Smooth muscle cell (in vitro differentiated cells): ENCODE results near the gene C2CD5. TPM values are rescaled to one million over a fixed set of nuclear protein-coding genes. Genes with fewer than 3 reads are reported as not detected.

Experiments
- DNase-seq: peaks from one replicate; lab custom pipeline; 2025; ENCODE audit not compliant: unreplicated experiment; lab: John Stamatoyannopoulos, UW
- H2AFZ ChIP-seq: fragments of 200-600 bp; sonication (generic); 2 replicates; pipeline ENCODE4 v1.6.0; 2016; ENCODE audit warnings: antibody characterized with exemption, low read depth, mild to moderate bottlenecking
- H3F3A ChIP-seq: fragments of 200-600 bp; sonication (generic); 2 replicates; pipeline ENCODE4 v1.6.0; 2017; ENCODE audit warnings: antibody characterized with exemption, low read depth
- H3K27ac ChIP-seq: fragments of 200-600 bp; sonication (generic); 2 replicates; pipeline ENCODE4 v1.5.1; 2016; ENCODE audit warnings: low read depth, mild to moderate bottlenecking
- H3K27me3 ChIP-seq: fragments of 200-600 bp; sonication (generic); 2 replicates; pipeline ENCODE4 v1.6.1; 2016; ENCODE audit warnings: low read depth, mild to moderate bottlenecking
- H3K36me3 ChIP-seq: fragments of 200-600 bp; sonication (generic); 2 replicates; pipeline ENCODE4 v1.5.1; 2016; ENCODE audit warnings: low read depth
- H3K4me1 ChIP-seq: fragments of 200-600 bp; sonication (generic); 2 replicates; pipeline ENCODE4 v1.5.1; 2016; ENCODE audit warnings: low read depth
- H3K4me2 ChIP-seq: fragments of 200-600 bp; sonication (generic); 2 replicates; pipeline ENCODE4 v1.6.0; 2016; ENCODE audit warnings: mild to moderate bottlenecking
- H3K4me3 ChIP-seq: fragments of 200-600 bp; sonication (generic); 2 replicates; pipeline ENCODE4 v1.5.1; 2016; ENCODE audit warnings: mild to moderate bottlenecking
- H3K79me2 ChIP-seq: fragments of 200-600 bp; sonication (generic); 2 replicates; pipeline ENCODE4 v1.6.0; 2016; ENCODE audit warnings: low read depth, mild to moderate bottlenecking
- H3K9ac ChIP-seq: fragments of 200-600 bp; sonication (generic); 2 replicates; pipeline ENCODE4 v1.6.0; 2016; ENCODE audit warnings: low read depth
- H3K9me3 ChIP-seq: fragments of 200-600 bp; sonication (generic); replicated peaks from 2 replicates; pipeline ENCODE4 v1.5.1; 2016; ENCODE audit warnings: low read depth
- H4K20me1 ChIP-seq: fragments of 200-600 bp; sonication (generic); 2 replicates; pipeline ENCODE4 v1.6.0; 2016; ENCODE audit warnings: low read depth
- WGBS: methylation state at CpG from one replicate; pipeline ENCODE4 v1.1.7; 2016; ENCODE audit warnings: low lambda C conversion rate; 5-methylcytosine and 5-hydroxymethylcytosine counted together
- polyA plus RNA-seq: library from polyadenylated mRNA; unstranded; fragments of >200 nt; fragmentation: Nextera tagmentation; extraction: Ambion mirVana; gene quantifications from 2 replicates; pipeline ENCODE4 v1.2.1, GENCODE V29; 2016
- total RNA-seq: library from RNA; depleted of rRNA; stranded (reverse); fragments of >200 nt; gene quantifications from 2 replicates; pipeline ENCODE4 v1.2.3, GENCODE V29; 2014
- TF ChIP-seq, protein P1 (sequence below): fragments of 200-600 bp; sonication (generic); IDR thresholded peaks from 2 replicates; pipeline ENCODE4 v1.5.1; 2017; ENCODE audit warnings: borderline replicate concordance, mild to moderate bottlenecking, antibody characterized with exemption; ENCODE audit not compliant: insufficient read depth, poor library complexity, severe bottlenecking

C2CD5 gene
- total and polyA plus RNA-seq, 2 experiments from 2014 or later: 6.4 to 13.2 TPM

DNA sequence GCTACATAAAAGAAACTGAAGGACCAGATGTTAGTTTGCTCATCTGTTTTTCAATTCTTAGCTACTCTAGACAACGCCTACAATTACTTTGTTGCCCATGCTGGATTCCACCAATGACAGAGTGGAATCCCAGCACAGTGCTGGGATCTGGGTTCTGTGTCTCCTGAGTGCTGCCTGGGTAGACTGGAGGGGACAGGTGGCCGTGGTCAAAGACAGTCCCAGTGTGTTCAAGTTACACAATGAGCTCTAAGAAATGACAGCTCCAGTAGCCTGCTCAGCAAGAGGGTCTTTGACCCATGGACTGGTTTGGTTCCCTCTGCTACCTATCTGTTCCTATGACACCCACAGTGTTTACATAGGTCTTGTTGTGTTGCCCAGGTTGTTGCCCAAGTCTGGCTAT lies 38.5 kb downstream of the C2CD5 start:
- H2AFZ ChIP-seq: no peak overlapping the region
- H3K4me2 ChIP-seq: no peak overlapping the region
- H3K9ac ChIP-seq: no peak overlapping the region
- H3K27ac ChIP-seq: no peak overlapping the region
- no peak overlapping the region for H3K4me3 ChIP-seq
- no peaks in the 10 kb centered on the region for H3K27me3 ChIP-seq
- H3K36me3 ChIP-seq: no peaks in the 10 kb centered on the region
- no peak for DNase-seq
- H4K20me1 ChIP-seq: no peaks in the 10 kb centered on the region
- H3F3A ChIP-seq: no peaks in the 10 kb centered on the region
- no peaks in the 10 kb centered on the region for H3K9me3 ChIP-seq
- 98% methylated on average over 2 of the region's 2 CpGs for WGBS
- no peaks in the 10 kb centered on the region for H3K4me1 ChIP-seq
- no peaks in the 10 kb centered on the region for H3K79me2 ChIP-seq
- TF ChIP-seq, protein P1, sequence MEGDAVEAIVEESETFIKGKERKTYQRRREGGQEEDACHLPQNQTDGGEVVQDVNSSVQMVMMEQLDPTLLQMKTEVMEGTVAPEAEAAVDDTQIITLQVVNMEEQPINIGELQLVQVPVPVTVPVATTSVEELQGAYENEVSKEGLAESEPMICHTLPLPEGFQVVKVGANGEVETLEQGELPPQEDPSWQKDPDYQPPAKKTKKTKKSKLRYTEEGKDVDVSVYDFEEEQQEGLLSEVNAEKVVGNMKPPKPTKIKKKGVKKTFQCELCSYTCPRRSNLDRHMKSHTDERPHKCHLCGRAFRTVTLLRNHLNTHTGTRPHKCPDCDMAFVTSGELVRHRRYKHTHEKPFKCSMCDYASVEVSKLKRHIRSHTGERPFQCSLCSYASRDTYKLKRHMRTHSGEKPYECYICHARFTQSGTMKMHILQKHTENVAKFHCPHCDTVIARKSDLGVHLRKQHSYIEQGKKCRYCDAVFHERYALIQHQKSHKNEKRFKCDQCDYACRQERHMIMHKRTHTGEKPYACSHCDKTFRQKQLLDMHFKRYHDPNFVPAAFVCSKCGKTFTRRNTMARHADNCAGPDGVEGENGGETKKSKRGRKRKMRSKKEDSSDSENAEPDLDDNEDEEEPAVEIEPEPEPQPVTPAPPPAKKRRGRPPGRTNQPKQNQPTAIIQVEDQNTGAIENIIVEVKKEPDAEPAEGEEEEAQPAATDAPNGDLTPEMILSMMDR: no peak

DNA sequence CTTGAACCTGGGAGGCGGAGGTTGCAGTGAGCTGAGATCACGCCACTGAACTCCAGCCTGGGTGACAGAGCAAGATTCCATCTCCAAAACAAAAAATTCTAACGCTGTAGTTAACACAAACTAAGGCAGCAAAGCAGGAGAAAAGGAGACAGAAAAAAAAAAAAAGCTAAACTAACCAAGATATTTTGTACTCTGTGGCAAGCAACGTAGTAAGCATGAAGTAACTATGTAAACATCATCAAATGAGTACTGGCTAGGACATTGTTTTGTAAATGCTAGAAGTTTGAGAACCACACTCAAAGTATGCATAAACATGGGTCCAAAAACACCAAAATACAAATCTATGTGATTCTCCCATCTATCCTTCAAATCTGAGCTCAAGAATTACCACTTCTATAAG lies 44.2 kb downstream of the C2CD5 start:
- Histone ChIP-seq H3K79me2 (no peaks in the 10 kb centered on the region), H3K27me3 (no peaks in the 10 kb centered on the region), H3F3A (no peaks in the 10 kb centered on the region), H3K4me3 (no peak overlapping the region), H3K36me3 (no peaks in the 10 kb centered on the region), H2AFZ (no peak overlapping the region), H3K4me2 (no peak overlapping the region), H3K4me1 (no peaks in the 10 kb centered on the region), H3K27ac (no peak overlapping the region), H3K9me3 (no peaks in the 10 kb centered on the region), H3K9ac (no peak overlapping the region), H4K20me1 (no peaks in the 10 kb centered on the region)
- DNase-seq: no peak
- 89% methylated on average over 4 of the region's 4 CpGs for WGBS
- TF ChIP-seq, protein P1: no peak

DNA sequence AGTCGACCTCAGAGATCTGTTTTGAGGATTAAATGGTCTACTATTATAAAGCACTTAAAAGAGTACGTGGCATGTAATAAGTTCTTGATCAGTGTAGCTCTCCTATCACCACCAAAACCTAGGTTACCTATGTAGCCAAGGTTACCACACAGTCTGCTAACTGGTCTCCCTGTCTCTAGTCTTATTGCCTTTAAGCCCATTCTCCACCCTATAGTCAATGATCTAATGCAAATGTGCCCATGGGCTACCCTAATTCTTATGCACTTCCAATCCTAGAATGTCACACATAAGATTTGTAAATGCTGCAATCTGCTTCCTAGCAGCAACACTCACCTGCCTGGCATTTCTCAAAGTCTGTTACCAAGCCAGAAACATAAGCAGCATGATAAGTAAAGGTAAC lies 44.9 kb downstream of the C2CD5 start:
- H3K4me3 ChIP-seq: no peak overlapping the region
- DNase-seq: no peak
- H4K20me1 ChIP-seq: no peaks in the 10 kb centered on the region
- no peaks in the 10 kb centered on the region for H3K4me1 ChIP-seq
- no peak overlapping the region for H3K9ac ChIP-seq
- no peak overlapping the region for H3K27ac ChIP-seq
- H3K4me2 ChIP-seq: no peak overlapping the region
- no peaks in the 10 kb centered on the region for H3K79me2 ChIP-seq
- H3K9me3 ChIP-seq: no peaks in the 10 kb centered on the region
- no peak overlapping the region for H2AFZ ChIP-seq
- TF ChIP-seq, protein P1: no peak
- no peaks in the 10 kb centered on the region for H3F3A ChIP-seq
- H3K36me3 ChIP-seq: no peaks in the 10 kb centered on the region
- H3K27me3 ChIP-seq: no peaks in the 10 kb centered on the region
- WGBS: 94% methylated on average over 2 of the region's 2 CpGs

DNA sequence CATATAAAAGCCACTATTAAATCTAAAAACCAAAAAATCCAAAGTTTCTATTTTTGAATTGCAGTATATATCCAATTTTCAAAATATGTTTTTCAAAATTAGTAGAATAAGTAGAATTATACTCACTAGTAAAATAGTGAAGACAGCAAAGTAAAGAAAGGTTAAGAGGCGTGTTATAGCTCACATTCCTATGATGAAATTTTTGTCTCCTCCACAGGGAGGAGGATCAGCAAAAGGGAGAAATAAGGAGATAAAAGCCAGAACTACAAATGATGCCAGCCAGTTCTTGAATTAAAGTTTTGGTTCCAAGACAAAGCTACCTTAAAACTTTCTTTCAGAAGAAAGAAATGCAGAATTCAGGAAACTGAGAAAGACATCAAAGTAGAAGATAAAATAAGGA lies 50.0 kb downstream of the C2CD5 start:
- no peaks in the 10 kb centered on the region for H3K79me2 ChIP-seq
- H3K4me1 ChIP-seq: no peaks in the 10 kb centered on the region
- no peak overlapping the region for H3K9ac ChIP-seq
- no peak overlapping the region for H3K4me2 ChIP-seq
- no peaks in the 10 kb centered on the region for H3K36me3 ChIP-seq
- no peak for DNase-seq
- H2AFZ ChIP-seq: no peak overlapping the region
- H3F3A ChIP-seq: no peaks in the 10 kb centered on the region
- TF ChIP-seq, protein P1: no peak
- H3K4me3 ChIP-seq: no peak overlapping the region
- no peaks in the 10 kb centered on the region for H4K20me1 ChIP-seq
- H3K9me3 ChIP-seq: no peaks in the 10 kb centered on the region
- no peaks in the 10 kb centered on the region for H3K27me3 ChIP-seq
- WGBS: 90% methylated on average over 1 of the region's 1 CpG
- H3K27ac ChIP-seq: no peak overlapping the region
